Mesodermal cell (in vitro differentiated cells): ENCODE measurements around the gene NDUFS7.

Experiments used
- H3K27ac ChIP-seq: 2 replicates; pipeline ENCODE4 v1.7.0; 2013; ENCODE audit warnings: mild to moderate bottlenecking, low read depth, low read length, moderate library complexity; ENCODE audit not compliant: severe bottlenecking
- H3K36me3 ChIP-seq: 2 replicates; pipeline ENCODE4 v1.7.1; 2013; ENCODE audit warnings: mild to moderate bottlenecking, low read length, moderate library complexity; ENCODE audit not compliant: control insufficient read depth, insufficient read depth
- H3K4me1 ChIP-seq: one replicate; pipeline ENCODE4 v1.7.1; 2013; ENCODE audit warnings: mild to moderate bottlenecking, low read length; ENCODE audit not compliant: insufficient read depth, control insufficient read depth, poor library complexity, severe bottlenecking
- H3K4me3 ChIP-seq: 2 replicates; pipeline ENCODE4 v1.7.0; 2013; ENCODE audit warnings: low read length, control low read depth, mild to moderate bottlenecking; ENCODE audit not compliant: insufficient read depth, poor library complexity, severe bottlenecking; ENCODE audit errors: extremely low read depth
- H3K9me3 ChIP-seq: 2 replicates; pipeline ENCODE4 v1.7.1; 2013; ENCODE audit warnings: mild to moderate bottlenecking, low read length, moderate library complexity; ENCODE audit not compliant: control insufficient read depth
- WGBS, 2 experiments: methylation state at CpG; one replicate each; pipeline ENCODE4 v1.1.5; 2013; ENCODE audit warnings: missing lambda C conversion rate in 2 of 2; ENCODE audit not compliant: insufficient coverage in 2 of 2; 5-methylcytosine and 5-hydroxymethylcytosine counted together

Gene NDUFS7

DNA sequence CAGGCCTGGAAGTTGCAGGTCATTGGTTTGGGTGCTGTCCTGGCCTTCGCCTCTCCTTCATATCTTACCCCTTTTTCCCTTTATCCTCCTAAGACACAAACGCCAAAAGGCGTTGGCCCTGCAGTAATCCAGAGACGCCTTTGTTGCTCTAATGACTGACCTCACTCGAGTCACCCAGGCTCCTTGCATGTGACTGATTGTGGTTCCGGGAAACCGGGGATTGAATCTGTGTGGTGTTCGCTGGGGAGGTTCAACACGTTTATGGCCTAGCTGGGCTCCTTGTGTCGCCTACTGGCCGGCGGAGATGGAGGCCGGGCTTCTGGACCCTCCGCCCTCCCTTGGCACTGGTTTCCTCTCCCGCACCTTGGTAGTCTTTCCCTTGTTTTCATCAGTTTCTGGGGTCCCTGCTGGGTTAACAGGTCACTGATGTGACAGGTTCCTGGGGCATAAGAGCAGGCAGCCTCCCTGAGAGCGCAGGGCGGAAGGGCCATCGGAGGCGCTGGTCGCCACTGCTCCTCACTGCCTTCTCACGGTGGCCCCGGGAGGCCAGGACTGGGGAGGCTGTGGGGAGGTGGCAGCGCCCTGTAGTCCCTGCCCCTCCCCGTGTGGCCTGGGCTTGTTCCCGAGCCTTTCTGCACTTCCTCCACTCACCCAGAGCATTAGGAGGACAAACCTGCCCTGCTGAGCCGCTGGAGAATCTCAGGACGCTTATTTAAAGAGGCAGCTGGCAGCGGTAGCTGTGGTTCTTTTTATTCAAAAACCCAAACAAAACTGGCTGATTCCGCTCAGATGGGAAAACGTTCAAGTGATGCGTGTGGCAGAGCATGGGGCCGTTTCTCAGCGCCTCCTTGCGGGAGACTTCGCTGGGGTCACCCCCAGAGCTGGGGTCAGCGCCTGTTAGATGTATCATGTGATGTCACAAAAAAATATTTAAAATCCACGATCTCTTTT is 18.1 kb upstream of the NDUFS7 start:
- no peak overlapping the region for H3K27ac ChIP-seq
- peaks cover 4% of the 10 kb centered on the region for H3K4me1 ChIP-seq
- no peaks in the 10 kb centered on the region for H3K9me3 ChIP-seq
- 94 to 96% methylated on average over 34 to 35 of the region's 37 CpGs for WGBS, 2 experiments
- no peak overlapping the region for H3K4me3 ChIP-seq
- H3K36me3 ChIP-seq = peaks cover 92% of the 10 kb centered on the region

DNA sequence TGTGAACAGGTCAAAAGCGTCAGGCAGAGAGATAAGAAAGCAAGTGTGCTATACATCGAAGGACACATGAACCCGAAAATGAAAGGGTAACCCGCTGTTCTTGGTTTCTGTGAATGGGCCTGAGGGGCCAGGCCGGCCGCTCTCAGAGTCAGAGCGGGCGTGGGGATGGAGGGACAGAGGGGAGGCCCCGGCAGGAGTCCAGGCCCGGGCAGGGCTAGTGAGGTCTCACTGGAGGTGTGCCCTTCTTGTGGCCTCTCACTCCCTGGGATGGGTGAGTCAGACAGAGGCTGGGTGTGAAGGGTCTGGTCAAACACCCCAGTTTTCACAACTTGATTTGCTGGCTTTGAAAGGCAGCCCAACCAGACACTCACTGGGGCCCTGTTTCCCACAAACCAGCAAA is 17.4 kb upstream of the NDUFS7 start:
- 94 to 96% methylated on average over 7 to 9 of the region's 10 CpGs for WGBS, 2 experiments
- Histone ChIP-seq H3K9me3 (no peaks in the 10 kb centered on the region), H3K36me3 (peaks cover 92% of the 10 kb centered on the region), H3K27ac (no peak overlapping the region), H3K4me1 (no peaks in the 10 kb centered on the region), H3K4me3 (no peak overlapping the region)

GRCh38 chr19:1366899-1367870 is 16.5 kb upstream of the NDUFS7 start:
- Histone ChIP-seq H3K4me3 (no peak overlapping the region), H3K9me3 (no peaks in the 10 kb centered on the region), H3K36me3 (peaks cover 93% of the 10 kb centered on the region), H3K27ac (no peak overlapping the region), H3K4me1 (no peaks in the 10 kb centered on the region)
- WGBS, 2 experiments = 97 to 98% methylated on average over 33 of the region's 35 CpGs

GRCh38 chr19:1369214-1369805 is 14.4 kb upstream of the NDUFS7 start:
- Histone ChIP-seq H3K36me3 (peaks cover 94% of the 10 kb centered on the region), H3K27ac (no peak overlapping the region), H3K4me3 (no peak overlapping the region), H3K4me1 (no peaks in the 10 kb centered on the region), H3K9me3 (no peaks in the 10 kb centered on the region)
- 96% methylated on average over 16 to 17 of the region's 18 CpGs for WGBS, 2 experiments

- H3K9me3 ChIP-seq = no peaks in the 10 kb centered on the region
- no peak overlapping the region for H3K27ac ChIP-seq
- H3K36me3 ChIP-seq = peaks cover 83% of the 10 kb centered on the region
- WGBS, 2 experiments = 96 to 98% methylated on average over 52 of the region's 52 CpGs
- no peaks in the 10 kb centered on the region for H3K4me1 ChIP-seq
- no peak overlapping the region for H3K4me3 ChIP-seq
Observed at GRCh38 chr19:1370579-1371361, 12.9 kb upstream of the NDUFS7 start.

DNA sequence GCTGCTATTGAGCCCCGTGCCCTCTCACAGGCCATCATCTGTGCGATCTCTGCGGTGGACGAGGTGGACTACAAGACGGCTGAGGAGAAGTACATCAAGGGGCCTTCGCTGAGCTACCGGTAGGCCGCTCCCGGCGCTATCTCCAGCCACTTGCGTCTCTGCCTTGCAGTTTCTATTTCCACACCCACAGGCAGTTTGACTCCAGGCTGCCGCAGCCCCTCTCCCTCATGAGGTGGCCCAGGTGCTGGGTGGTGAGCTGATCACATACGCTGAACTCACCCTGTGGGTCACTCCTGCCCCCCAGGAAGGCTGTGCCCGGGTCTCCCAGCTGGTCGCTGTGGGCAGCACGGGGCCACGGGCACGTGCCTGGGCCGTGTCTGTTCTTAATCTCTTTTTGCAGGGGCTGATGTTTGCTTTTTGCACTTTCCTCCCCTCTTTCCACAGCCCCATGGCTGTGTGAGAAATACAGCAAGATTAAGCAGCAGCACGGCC is 10.6 kb upstream of the NDUFS7 start:
- Histone ChIP-seq H3K4me3 (no peak overlapping the region), H3K9me3 (no peaks in the 10 kb centered on the region), H3K36me3 (peaks cover 79% of the 10 kb centered on the region), H3K27ac (no peak overlapping the region), H3K4me1 (no peaks in the 10 kb centered on the region)
- WGBS, 2 experiments = 95 to 98% methylated on average over 19 to 20 of the region's 20 CpGs

- Histone ChIP-seq H3K4me3 (no peak overlapping the region), H3K4me1 (no peaks in the 10 kb centered on the region), H3K36me3 (peaks cover 74% of the 10 kb centered on the region), H3K27ac (no peak overlapping the region), H3K9me3 (no peaks in the 10 kb centered on the region)
- 97 to 99% methylated on average over 18 to 22 of the region's 22 CpGs for WGBS, 2 experiments
Observed at GRCh38 chr19:1373534-1374249, 10.0 kb upstream of the NDUFS7 start.

- H3K9me3 ChIP-seq = no peaks in the 10 kb centered on the region
- H3K4me3 ChIP-seq = no peak overlapping the region
- H3K4me1 ChIP-seq = no peaks in the 10 kb centered on the region
- no peak overlapping the region for H3K27ac ChIP-seq
- peaks cover 70% of the 10 kb centered on the region for H3K36me3 ChIP-seq
- WGBS, 2 experiments = 87 to 96% methylated on average over 11 of the region's 12 CpGs
Observed at GRCh38 chr19:1374250-1374577, 9.5 kb upstream of the NDUFS7 start.

- H3K4me3 ChIP-seq = no peak overlapping the region
- peaks cover 48% of the 10 kb centered on the region for H3K36me3 ChIP-seq
- 96 to 98% methylated on average over 15 of the region's 17 CpGs for WGBS, 2 experiments
- H3K27ac ChIP-seq = no peak overlapping the region
- H3K9me3 ChIP-seq = no peaks in the 10 kb centered on the region
- H3K4me1 ChIP-seq = peaks cover under 1% of the 10 kb centered on the region
Observed at GRCh38 chr19:1376415-1376805, 7.3 kb upstream of the NDUFS7 start.
